HEK293 (cell line): Measurements from ENCODE around the gene ENO4.

Experiments used
- KLF16 ChIP-seq: fragments of 450-650 bp; formaldehyde crosslinking; IDR thresholded peaks from 2 replicates; pipeline ENCODE4 v1.5.1; 2017; ENCODE audit warnings: missing biosample characterization, missing genetic modification characterization
- SP7 ChIP-seq: fragments of 450-650 bp; formaldehyde crosslinking; IDR thresholded peaks from 2 replicates; pipeline ENCODE4 v1.5.1; 2016; ENCODE audit warnings: missing biosample characterization, missing genetic modification characterization
- WT1 ChIP-seq: fragments of 450-650 bp; formaldehyde crosslinking; IDR thresholded peaks from 2 replicates; pipeline ENCODE4 v1.5.1; 2016; ENCODE audit warnings: missing biosample characterization, missing genetic modification characterization
- YY2 ChIP-seq: fragments of 450-650 bp; formaldehyde crosslinking; IDR thresholded peaks from 2 replicates; pipeline ENCODE4 v1.5.1; 2016; ENCODE audit warnings: missing biosample characterization, missing genetic modification characterization
- ZBTB20 ChIP-seq: fragments of 450-650 bp; formaldehyde crosslinking; IDR thresholded peaks from 2 replicates; pipeline ENCODE4 v1.5.1; 2016; ENCODE audit warnings: missing biosample characterization, missing genetic modification characterization
- ZEB2 ChIP-seq: fragments of 450-650 bp; formaldehyde crosslinking; IDR thresholded peaks from 2 replicates; pipeline ENCODE4 v1.5.1; 2016; ENCODE audit warnings: missing biosample characterization, missing genetic modification characterization
- ZNF24 ChIP-seq: fragments of 450-650 bp; formaldehyde crosslinking; IDR thresholded peaks from 2 replicates; pipeline ENCODE4 v1.5.1; 2016; ENCODE audit warnings: missing biosample characterization, missing genetic modification characterization
- ZNF335 ChIP-seq: fragments of 450-650 bp; formaldehyde crosslinking; conservative IDR thresholded peaks from 2 replicates; pipeline ENCODE4 v1.5.1; 2016; ENCODE audit warnings: missing biosample characterization, missing genetic modification characterization
- ZNF350 ChIP-seq: fragments of 450-650 bp; formaldehyde crosslinking; IDR thresholded peaks from 2 replicates; pipeline ENCODE4 v1.5.0; 2017; ENCODE audit warnings: missing biosample characterization, mild to moderate bottlenecking, missing genetic modification characterization
- ZNF354C ChIP-seq: fragments of 450-650 bp; formaldehyde crosslinking; IDR thresholded peaks from 2 replicates; pipeline ENCODE4 v1.5.1; 2016; ENCODE audit warnings: missing biosample characterization, missing genetic modification characterization, low read depth, borderline replicate concordance
- ZNF391 ChIP-seq: fragments of 450-650 bp; formaldehyde crosslinking; IDR thresholded peaks from 2 replicates; pipeline ENCODE4 v1.5.1; 2016; ENCODE audit warnings: low read depth, missing biosample characterization, missing genetic modification characterization, borderline replicate concordance
- ZNF394 ChIP-seq: fragments of 450-650 bp; formaldehyde crosslinking; IDR thresholded peaks from 2 replicates; pipeline ENCODE4 v1.5.1; 2016; ENCODE audit warnings: missing biosample characterization, missing genetic modification characterization, mild to moderate bottlenecking, moderate library complexity, borderline replicate concordance
- ZNF423 ChIP-seq: fragments of 450-650 bp; formaldehyde crosslinking; IDR thresholded peaks from 2 replicates; pipeline ENCODE4 v1.5.1; 2016; ENCODE audit warnings: missing biosample characterization, missing genetic modification characterization
- ZNF549 ChIP-seq: fragments of 450-650 bp; IDR thresholded peaks from 2 replicates; pipeline ENCODE4 v1.5.1; 2018; ENCODE audit warnings: missing biosample characterization, missing genetic modification characterization, mild to moderate bottlenecking, inconsistent platforms, moderate library complexity
- ZNF600 ChIP-seq: fragments of 450-650 bp; formaldehyde crosslinking; IDR thresholded peaks from 2 replicates; pipeline ENCODE4 v1.5.1; 2016; ENCODE audit warnings: missing biosample characterization, missing genetic modification characterization
- ZNF776 ChIP-seq: fragments of 450-650 bp; formaldehyde crosslinking; IDR thresholded peaks from 2 replicates; pipeline ENCODE4 v1.5.0; 2017; ENCODE audit warnings: missing biosample characterization, missing genetic modification characterization, borderline replicate concordance
- ZNF843 ChIP-seq: fragments of 450-650 bp; formaldehyde crosslinking; IDR thresholded peaks from 2 replicates; pipeline ENCODE4 v1.5.1; 2016; ENCODE audit warnings: missing biosample characterization, missing genetic modification characterization
- ZSCAN16 ChIP-seq: fragments of 450-650 bp; formaldehyde crosslinking; IDR thresholded peaks from 2 replicates; pipeline ENCODE4 v1.5.1; 2016; ENCODE audit warnings: missing biosample characterization, missing genetic modification characterization
- TF ChIP-seq, protein P1 (sequence below): fragments of 450-650 bp; formaldehyde crosslinking; IDR thresholded peaks from 2 replicates; pipeline ENCODE4 v1.5.1; 2017; ENCODE audit warnings: missing biosample characterization, mild to moderate bottlenecking, missing genetic modification characterization, moderate library complexity
- TF ChIP-seq, protein P2 (sequence below): fragments of 450-650 bp; formaldehyde crosslinking; IDR thresholded peaks from 2 replicates; pipeline ENCODE4 v1.5.1; 2016; ENCODE audit warnings: missing biosample characterization, missing genetic modification characterization
- TF ChIP-seq, protein P3 (sequence below): fragments of 450-650 bp; formaldehyde crosslinking; optimal IDR thresholded peaks from 2 replicates; pipeline ENCODE3; 2016; ENCODE audit warnings: missing biosample characterization, mild to moderate bottlenecking, missing genetic modification characterization
- TF ChIP-seq, protein P4 (sequence below): fragments of 450-650 bp; formaldehyde crosslinking; IDR thresholded peaks from 2 replicates; pipeline ENCODE4 v1.5.1; 2016; ENCODE audit warnings: missing biosample characterization, missing genetic modification characterization, low read depth
- TF ChIP-seq, protein P5 (sequence below): fragments of 450-650 bp; formaldehyde crosslinking; IDR thresholded peaks from 2 replicates; pipeline ENCODE4 v1.5.1; 2016; ENCODE audit warnings: missing biosample characterization, missing genetic modification characterization
- TF ChIP-seq, protein P6 (sequence below): fragments of 450-650 bp; formaldehyde crosslinking; IDR thresholded peaks from 2 replicates; pipeline ENCODE4 v1.5.1; 2016; ENCODE audit warnings: missing biosample characterization, missing genetic modification characterization, borderline replicate concordance

The ENO4 gene

DNA sequence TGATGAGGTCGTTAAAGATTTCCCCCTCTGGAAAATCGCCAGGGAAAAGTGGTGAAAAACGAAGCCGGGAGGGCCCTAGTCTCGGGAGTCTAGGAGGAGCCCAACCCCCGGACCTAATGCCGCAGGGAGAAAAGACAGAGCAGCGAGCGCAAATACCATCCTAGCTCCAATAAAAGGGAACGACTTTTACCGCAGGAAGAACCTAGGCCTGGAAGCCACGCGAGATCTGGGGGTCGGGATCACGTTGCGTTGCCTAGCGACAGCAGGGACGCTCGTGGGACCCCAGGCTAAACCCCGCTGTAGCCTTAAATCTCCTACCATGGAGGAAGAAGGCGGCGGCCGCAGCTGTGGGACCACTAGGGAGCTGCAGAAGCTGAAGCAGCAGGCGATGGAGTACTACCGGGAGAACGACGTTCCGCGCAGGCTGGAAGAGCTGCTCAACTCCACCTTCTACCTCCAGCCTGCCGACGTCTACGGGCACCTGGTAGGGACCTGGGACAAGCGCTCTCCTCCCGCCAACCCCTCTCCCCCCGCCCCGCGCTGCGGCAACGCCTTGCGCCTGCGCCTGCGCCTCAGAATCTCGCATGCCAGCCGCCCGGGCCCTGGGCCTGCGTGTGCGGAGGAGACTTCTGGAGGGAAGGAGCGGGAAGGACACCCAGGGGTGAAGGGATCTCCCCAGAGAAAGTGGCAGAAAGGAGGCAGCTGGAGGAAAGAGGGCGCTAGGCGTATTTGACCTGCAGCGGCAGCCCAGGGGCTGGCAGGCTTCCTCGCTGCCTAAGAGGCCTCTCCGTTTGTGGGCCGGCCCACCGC is at the start of gene ENO4 (continued):
- TF ChIP-seq, protein P1, sequence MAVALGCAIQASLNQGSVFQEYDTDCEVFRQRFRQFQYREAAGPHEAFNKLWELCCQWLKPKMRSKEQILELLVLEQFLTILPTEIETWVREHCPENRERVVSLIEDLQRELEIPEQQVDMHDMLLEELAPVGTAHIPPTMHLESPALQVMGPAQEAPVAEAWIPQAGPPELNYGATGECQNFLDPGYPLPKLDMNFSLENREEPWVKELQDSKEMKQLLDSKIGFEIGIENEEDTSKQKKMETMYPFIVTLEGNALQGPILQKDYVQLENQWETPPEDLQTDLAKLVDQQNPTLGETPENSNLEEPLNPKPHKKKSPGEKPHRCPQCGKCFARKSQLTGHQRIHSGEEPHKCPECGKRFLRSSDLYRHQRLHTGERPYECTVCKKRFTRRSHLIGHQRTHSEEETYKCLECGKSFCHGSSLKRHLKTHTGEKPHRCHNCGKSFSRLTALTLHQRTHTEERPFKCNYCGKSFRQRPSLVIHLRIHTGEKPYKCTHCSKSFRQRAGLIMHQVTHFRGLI, result peak; percentile 75
- TF ChIP-seq ZNF423 (tag by site-specific recombination) (peak; percentile 83), ZBTB20 (peak; percentile 79), ZNF776 (tag by site-specific recombination) (no peak), KLF16 (tag by site-specific recombination) (peak; percentile 30; the same call in 1 of the 2 replicates), ZNF335 (tag by site-specific recombination) (peak; percentile 96), ZNF350 (tag by site-specific recombination) (no peak), SP7 (tag by site-specific recombination) (peak; percentile 66), ZNF600 (tag by site-specific recombination) (peak; percentile 89), ZEB2 (no peak), ZNF354C (no peak), ZNF24 (tag by site-specific recombination) (0 out of 2 replicates have a peak, but pooled peaks have one; percentile 52), ZSCAN16 (tag by site-specific recombination) (no peak), ZNF394 (0 out of 2 replicates have a peak, but pooled peaks have one; percentile 11), ZNF843 (0 out of 2 replicates have a peak, but pooled peaks have one; percentile 10), YY2 (no peak), WT1 (tag by site-specific recombination) (0 out of 2 replicates have a peak, but pooled peaks have one; percentile 22), ZNF549 (no peak), ZNF391 (tag by site-specific recombination) (peak; percentile 20; the same call in 1 of the 2 replicates)
- TF ChIP-seq, protein P2, sequence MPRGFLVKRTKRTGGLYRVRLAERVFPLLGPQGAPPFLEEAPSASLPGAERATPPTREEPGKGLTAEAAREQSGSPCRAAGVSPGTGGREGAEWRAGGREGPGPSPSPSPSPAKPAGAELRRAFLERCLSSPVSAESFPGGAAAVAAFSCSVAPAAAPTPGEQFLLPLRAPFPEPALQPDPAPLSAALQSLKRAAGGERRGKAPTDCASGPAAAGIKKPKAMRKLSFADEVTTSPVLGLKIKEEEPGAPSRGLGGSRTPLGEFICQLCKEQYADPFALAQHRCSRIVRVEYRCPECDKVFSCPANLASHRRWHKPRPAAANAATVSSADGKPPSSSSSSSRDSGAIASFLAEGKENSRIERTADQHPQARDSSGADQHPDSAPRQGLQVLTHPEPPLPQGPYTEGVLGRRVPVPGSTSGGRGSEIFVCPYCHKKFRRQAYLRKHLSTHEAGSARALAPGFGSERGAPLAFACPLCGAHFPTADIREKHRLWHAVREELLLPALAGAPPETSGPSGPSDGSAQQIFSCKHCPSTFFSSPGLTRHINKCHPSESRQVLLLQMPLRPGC (tag by site-specific recombination), result 0 out of 2 replicates have a peak, but pooled peaks have one; percentile 35
- TF ChIP-seq, protein P3, sequence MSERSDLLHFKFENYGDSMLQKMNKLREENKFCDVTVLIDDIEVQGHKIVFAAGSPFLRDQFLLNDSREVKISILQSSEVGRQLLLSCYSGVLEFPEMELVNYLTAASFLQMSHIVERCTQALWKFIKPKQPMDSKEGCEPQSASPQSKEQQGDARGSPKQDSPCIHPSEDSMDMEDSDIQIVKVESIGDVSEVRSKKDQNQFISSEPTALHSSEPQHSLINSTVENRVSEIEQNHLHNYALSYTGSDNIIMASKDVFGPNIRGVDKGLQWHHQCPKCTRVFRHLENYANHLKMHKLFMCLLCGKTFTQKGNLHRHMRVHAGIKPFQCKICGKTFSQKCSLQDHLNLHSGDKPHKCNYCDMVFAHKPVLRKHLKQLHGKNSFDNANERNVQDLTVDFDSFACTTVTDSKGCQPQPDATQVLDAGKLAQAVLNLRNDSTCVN, result peak; percentile 68
- TF ChIP-seq, protein P4, sequence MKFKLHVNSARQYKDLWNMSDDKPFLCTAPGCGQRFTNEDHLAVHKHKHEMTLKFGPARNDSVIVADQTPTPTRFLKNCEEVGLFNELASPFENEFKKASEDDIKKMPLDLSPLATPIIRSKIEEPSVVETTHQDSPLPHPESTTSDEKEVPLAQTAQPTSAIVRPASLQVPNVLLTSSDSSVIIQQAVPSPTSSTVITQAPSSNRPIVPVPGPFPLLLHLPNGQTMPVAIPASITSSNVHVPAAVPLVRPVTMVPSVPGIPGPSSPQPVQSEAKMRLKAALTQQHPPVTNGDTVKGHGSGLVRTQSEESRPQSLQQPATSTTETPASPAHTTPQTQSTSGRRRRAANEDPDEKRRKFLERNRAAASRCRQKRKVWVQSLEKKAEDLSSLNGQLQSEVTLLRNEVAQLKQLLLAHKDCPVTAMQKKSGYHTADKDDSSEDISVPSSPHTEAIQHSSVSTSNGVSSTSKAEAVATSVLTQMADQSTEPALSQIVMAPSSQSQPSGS (tag by site-specific recombination), result no peak
- TF ChIP-seq, protein P5, sequence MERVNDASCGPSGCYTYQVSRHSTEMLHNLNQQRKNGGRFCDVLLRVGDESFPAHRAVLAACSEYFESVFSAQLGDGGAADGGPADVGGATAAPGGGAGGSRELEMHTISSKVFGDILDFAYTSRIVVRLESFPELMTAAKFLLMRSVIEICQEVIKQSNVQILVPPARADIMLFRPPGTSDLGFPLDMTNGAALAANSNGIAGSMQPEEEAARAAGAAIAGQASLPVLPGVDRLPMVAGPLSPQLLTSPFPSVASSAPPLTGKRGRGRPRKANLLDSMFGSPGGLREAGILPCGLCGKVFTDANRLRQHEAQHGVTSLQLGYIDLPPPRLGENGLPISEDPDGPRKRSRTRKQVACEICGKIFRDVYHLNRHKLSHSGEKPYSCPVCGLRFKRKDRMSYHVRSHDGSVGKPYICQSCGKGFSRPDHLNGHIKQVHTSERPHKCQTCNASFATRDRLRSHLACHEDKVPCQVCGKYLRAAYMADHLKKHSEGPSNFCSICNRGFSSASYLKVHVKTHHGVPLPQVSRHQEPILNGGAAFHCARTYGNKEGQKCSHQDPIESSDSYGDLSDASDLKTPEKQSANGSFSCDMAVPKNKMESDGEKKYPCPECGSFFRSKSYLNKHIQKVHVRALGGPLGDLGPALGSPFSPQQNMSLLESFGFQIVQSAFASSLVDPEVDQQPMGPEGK (tag by site-specific recombination), result peak; percentile 69; the same call in 1 of the 2 replicates
- TF ChIP-seq, protein P6, sequence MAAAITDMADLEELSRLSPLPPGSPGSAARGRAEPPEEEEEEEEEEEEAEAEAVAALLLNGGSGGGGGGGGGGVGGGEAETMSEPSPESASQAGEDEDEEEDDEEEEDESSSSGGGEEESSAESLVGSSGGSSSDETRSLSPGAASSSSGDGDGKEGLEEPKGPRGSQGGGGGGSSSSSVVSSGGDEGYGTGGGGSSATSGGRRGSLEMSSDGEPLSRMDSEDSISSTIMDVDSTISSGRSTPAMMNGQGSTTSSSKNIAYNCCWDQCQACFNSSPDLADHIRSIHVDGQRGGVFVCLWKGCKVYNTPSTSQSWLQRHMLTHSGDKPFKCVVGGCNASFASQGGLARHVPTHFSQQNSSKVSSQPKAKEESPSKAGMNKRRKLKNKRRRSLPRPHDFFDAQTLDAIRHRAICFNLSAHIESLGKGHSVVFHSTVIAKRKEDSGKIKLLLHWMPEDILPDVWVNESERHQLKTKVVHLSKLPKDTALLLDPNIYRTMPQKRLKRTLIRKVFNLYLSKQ (tag by site-specific recombination), result no peak
